GM08714 (cell line): ENCODE data around the gene KAT5.
"Not testable (repeated sequence)": the region's sequence is repeated elsewhere in the genome, so short reads cannot be mapped to it uniquely, and the experiment has no call there.

Source experiments
- H3K4me3 ChIP-seq: fragments of 200-500 bp; sonication (Bioruptor generic); 2 replicates; pipeline ENCODE4 v1.5.1; 2014; ENCODE audit warnings: mild to moderate bottlenecking, low read length, inconsistent platforms
- ZNF274 ChIP-seq: IDR thresholded peaks from 2 replicates; pipeline ENCODE4 v1.6.1; 2012; ENCODE audit warnings: mild to moderate bottlenecking, low read depth, low read length

Gene KAT5

GRCh38 chr11:65718531-65718930, 6.5 kb downstream of the KAT5 start:
- no peak overlapping the region; the same call in 1 of the 2 replicates for H3K4me3 ChIP-seq
- TF ChIP-seq ZNF274 = no peak

GRCh38 chr11:65718964-65719492, 7.0 kb downstream of the KAT5 start:
- no peak for TF ChIP-seq ZNF274
- H3K4me3 ChIP-seq = peak overlapping the region; percentile 66; the same call in 1 of the 2 replicates

- no peak for TF ChIP-seq ZNF274
Observed at GRCh38 chr11:65719871-65720210, 7.8 kb downstream of the KAT5 start.

GRCh38 chr11:65720211-65720934, 8.3 kb downstream of the KAT5 start, which contains the start of gene RNASEH2C:
Gene RNASEH2C, minus strand, starts transcription at chr11:65720798. Its CDS starts 40 bp downstream, at chr11:65720758.
- no peak for TF ChIP-seq ZNF274
- H3K4me3 ChIP-seq = peak within 1 kb of the TSS; percentile 66

More at GRCh38 chr11:65719871-65720210, 7.8 kb downstream of the KAT5 start:
- H3K4me3 ChIP-seq = peak overlapping the region; percentile 66

GRCh38 chr11:65722261-65722660, 10.2 kb downstream of the KAT5 start:
- TF ChIP-seq ZNF274 = no peak
- no peak overlapping the region for H3K4me3 ChIP-seq

GRCh38 chr11:65726660-65727059, 14.6 kb downstream of the KAT5 start:
- H3K4me3 ChIP-seq = no peak overlapping the region
- TF ChIP-seq ZNF274 = no peak

GRCh38 chr11:65727865-65728264, 15.8 kb downstream of the KAT5 start:
- TF ChIP-seq ZNF274 = no peak

GRCh38 chr11:65730461-65730860, 18.4 kb downstream of the KAT5 start:
- TF ChIP-seq ZNF274 = no peak
- no peak overlapping the region for H3K4me3 ChIP-seq

More at GRCh38 chr11:65727865-65728264, 15.8 kb downstream of the KAT5 start:
- no peak overlapping the region for H3K4me3 ChIP-seq

GRCh38 chr11:65735111-65735510, 23.1 kb downstream of the KAT5 start:
- H3K4me3 ChIP-seq = not testable (repeated sequence)

GRCh38 chr11:65736810-65737209, 24.8 kb downstream of the KAT5 start:
- no peak overlapping the region for H3K4me3 ChIP-seq

GRCh38 chr11:65739022-65739421, 27.0 kb downstream of the KAT5 start:
- TF ChIP-seq ZNF274 = no peak
- H3K4me3 ChIP-seq = no peak overlapping the region

More at GRCh38 chr11:65736810-65737209, 24.8 kb downstream of the KAT5 start:
- TF ChIP-seq ZNF274 = no peak

GRCh38 chr11:65741185-65741584, 29.1 kb downstream of the KAT5 start:
- no peak overlapping the region for H3K4me3 ChIP-seq
- TF ChIP-seq ZNF274 = no peak

- H3K4me3 ChIP-seq = no peak overlapping the region
- TF ChIP-seq ZNF274 = no peak
Observed at GRCh38 chr11:65742353-65742752, 30.3 kb downstream of the KAT5 start.

GRCh38 chr11:65743681-65744025, 31.6 kb downstream of the KAT5 start:
- TF ChIP-seq ZNF274 = no peak

GRCh38 chr11:65744026-65744698, 32.1 kb downstream of the KAT5 start:
- TF ChIP-seq ZNF274 = no peak
- no peak overlapping the region for H3K4me3 ChIP-seq

More at GRCh38 chr11:65743681-65744025, 31.6 kb downstream of the KAT5 start:
- no peak overlapping the region for H3K4me3 ChIP-seq
